ENCODE results near the gene CLBA1.
A peak's percentile ranks its signal among the peaks of the same experiment; 100 is the strongest.

CLBA1 gene

DNA sequence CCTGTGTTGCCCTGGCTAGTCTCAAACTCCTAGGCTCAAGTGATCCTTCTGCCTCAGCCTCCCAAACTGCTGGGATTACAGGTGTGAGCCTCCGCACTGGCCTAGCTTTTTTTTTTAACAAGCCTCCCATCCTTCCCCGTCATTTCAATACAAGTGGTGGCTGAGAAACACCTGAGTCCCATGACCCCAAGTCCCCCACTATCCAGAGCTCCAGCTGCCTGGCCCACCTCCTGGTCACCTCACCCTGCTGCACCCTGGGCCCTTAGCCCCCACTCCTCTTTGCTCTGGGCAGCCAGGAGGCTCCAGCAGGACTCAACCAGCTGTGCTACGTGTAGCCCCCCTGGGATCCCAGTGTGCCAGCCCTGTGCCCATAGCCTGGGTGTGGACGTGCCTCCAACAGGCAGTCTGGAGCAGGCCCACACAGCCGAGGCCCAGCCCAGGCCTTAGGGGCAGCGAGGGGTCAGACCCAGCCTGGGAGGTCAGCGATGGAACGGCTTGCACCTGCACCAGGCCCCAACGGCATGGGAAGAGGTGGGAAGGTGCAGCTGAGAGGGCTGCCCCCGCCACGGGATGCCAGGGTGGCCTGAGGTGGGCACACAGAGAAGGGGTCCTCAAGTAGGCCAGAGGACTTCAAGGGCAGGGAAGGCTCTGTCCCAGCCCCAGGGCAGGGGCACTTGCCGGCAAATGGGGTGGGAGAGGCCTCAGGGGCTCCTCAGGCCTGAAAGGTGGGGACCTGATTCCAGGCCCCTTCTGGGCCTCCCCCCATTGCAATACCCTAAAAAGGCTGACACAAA is 13.9 kb upstream of the CLBA1 start:
- Histone ChIP-seq H3K9me3 (ENCODE audit: insufficient read depth, low read depth, low read length) (no peaks in the 10 kb centered on the region), H3K4me3 (ENCODE audit: low read length) (no peak overlapping the region), H3K27me3 (ENCODE audit: insufficient read depth, low read length) (peaks cover 9% of the 10 kb centered on the region), H3K9ac (ENCODE audit: low read depth, low read length) (no peak overlapping the region), H3K27ac (ENCODE audit: low read depth, low read length) (no peak overlapping the region), H3K4me1 (ENCODE audit: insufficient read depth, low read length) (peaks cover 27% of the 10 kb centered on the region), H3K36me3 (ENCODE audit: insufficient read depth, low read length) (no peaks in the 10 kb centered on the region)
- 90% methylated on average over 12 of the region's 12 CpGs for WGBS

DNA sequence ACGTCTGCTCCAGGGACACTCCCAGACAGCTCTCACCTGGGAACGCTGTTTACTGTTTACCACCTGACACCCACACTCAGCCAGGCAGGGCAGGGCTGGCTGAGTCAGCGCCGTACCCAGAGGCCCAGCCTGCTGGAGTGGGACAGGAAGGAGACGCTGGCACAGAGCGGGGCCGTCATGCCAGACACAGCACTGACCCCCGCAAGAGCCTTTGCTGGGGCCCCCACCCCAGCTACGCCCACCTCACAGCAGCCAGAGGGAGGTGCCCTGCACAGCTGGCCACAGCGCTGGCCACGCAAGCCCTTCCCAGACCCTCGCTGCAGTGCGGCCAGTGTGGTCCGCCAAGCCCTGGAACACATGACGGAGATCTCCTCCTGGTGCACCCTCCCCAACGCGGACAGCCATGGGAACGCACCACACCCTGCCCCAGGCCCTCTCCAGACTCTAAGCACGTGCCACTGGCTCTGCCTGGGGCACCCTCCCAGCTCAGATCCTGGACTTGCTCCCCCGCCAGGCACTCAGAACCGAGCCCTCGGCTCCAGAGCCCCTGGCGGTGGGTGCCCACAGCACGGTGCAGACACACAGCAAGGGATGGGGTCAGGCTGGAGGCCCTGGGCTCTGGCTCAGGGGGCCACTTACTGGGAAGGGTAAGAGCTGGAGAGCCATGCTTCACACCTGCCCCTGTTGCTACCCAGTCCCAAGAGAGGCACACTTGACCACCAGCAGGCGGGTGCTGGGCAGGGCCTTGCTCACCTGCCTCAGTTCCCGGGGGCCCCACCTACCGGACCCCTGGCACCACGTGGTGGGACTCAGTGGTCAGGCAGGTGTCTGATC is 13.1 kb upstream of the CLBA1 start:
- no peak overlapping the region for H3K27ac ChIP-seq (ENCODE audit: low read depth, low read length)

DNA sequence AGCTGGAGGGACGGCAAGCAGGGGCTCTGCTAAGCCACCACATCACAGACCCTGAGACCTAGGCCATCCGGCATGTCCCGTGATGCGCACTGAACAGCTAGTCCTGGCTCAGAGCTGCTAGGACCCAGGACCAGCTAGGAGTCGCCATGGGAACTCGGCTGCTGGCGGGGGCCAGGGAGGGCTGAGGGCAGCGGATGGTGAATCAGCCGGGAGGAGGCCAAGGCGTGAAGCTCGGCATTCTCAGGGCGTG is 12.5 kb upstream of the CLBA1 start:
- H3K36me3 ChIP-seq (ENCODE audit: insufficient read depth, low read length) = no peaks in the 10 kb centered on the region
- H3K27me3 ChIP-seq (ENCODE audit: insufficient read depth, low read length) = peaks cover 18% of the 10 kb centered on the region
- no peak overlapping the region for H3K27ac ChIP-seq (ENCODE audit: low read depth, low read length)
- H3K9me3 ChIP-seq (ENCODE audit: insufficient read depth, low read depth, low read length) = no peaks in the 10 kb centered on the region
- no peak overlapping the region for H3K4me3 ChIP-seq (ENCODE audit: low read length)
- peaks cover 18% of the 10 kb centered on the region for H3K4me1 ChIP-seq (ENCODE audit: insufficient read depth, low read length)
- 57% methylated on average over 12 of the region's 12 CpGs for WGBS
- no peak overlapping the region; the same call in 1 of the 2 replicates for H3K9ac ChIP-seq (ENCODE audit: low read depth, low read length)

More for the DNA sequence above, 13.1 kb upstream of the CLBA1 start:
- H3K9ac ChIP-seq (ENCODE audit: low read depth, low read length) = no peak overlapping the region; the same call in 1 of the 2 replicates
- no peak overlapping the region for H3K4me3 ChIP-seq (ENCODE audit: low read length)
- peaks cover 13% of the 10 kb centered on the region for H3K27me3 ChIP-seq (ENCODE audit: insufficient read depth, low read length)
- WGBS = 85% methylated on average over 28 of the region's 28 CpGs
- no peaks in the 10 kb centered on the region for H3K36me3 ChIP-seq (ENCODE audit: insufficient read depth, low read length)
- H3K9me3 ChIP-seq (ENCODE audit: insufficient read depth, low read depth, low read length) = no peaks in the 10 kb centered on the region
- peaks cover 21% of the 10 kb centered on the region for H3K4me1 ChIP-seq (ENCODE audit: insufficient read depth, low read length)

DNA sequence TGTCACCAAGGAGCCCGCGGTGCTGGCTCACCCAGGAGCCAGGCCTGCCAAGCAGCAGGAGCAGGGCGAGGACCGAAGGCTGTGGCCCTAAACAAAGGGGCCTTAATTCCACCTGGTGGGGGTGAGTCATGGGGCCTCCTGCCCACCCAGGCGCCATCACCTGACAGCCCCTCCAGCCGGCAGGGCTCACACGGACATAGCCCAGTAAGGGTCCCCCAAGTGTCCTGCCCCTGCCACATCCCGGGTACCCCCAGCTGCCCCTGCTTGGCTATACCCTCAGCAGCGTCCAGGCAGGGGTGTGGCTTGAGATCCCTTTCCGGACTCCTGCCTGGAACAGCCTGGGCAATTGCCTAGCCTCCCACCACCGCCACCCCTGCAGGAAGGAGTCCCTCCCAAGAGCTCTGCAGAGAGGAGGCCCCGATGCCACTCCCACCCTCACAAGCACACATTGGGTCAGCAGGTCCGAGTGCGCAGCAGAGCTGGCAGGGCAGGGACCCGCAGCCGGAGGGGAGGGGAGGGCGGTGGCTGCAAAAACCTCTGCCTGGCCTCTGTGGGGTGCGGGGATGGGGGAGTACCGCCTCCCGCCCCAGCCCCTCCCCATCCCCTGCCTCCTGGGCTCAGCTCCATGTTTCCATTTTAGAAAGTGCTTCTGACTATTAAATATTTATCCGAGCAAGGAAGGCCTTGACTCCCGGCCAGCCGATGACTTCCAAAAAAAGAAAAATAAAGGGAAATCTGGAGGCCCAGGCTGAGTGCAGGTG is 12.0 kb upstream of the CLBA1 start:
- Histone ChIP-seq H3K4me3 (ENCODE audit: low read length) (no peak overlapping the region), H3K9ac (ENCODE audit: low read depth, low read length) (no peak overlapping the region), H3K4me1 (ENCODE audit: insufficient read depth, low read length) (peaks cover 13% of the 10 kb centered on the region), H3K9me3 (ENCODE audit: insufficient read depth, low read depth, low read length) (no peaks in the 10 kb centered on the region), H3K27ac (ENCODE audit: low read depth, low read length) (no peak overlapping the region), H3K27me3 (ENCODE audit: insufficient read depth, low read length) (peaks cover 20% of the 10 kb centered on the region), H3K36me3 (ENCODE audit: insufficient read depth, low read length) (no peaks in the 10 kb centered on the region)
- 37% methylated on average over 23 of the region's 23 CpGs for WGBS

DNA sequence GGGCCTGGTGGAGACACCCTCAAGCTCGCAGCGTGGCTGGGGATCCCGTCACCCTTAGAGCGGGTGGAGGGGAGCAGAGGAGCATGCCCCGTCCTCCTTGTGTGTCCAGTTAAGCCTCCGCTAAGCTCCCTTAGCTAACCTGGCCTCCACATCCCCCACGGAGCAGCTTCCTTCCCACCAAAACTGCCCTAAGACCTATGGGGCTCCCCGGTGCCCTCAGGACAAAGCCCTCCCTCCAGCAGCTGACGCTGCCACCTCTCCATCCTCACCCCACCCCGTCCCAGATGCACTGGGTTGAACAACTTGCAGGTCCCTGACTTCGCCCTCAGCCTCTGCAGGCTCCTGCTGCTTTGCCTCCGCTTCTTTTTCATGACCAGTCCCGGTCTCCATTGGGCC is 11.4 kb upstream of the CLBA1 start:
- Histone ChIP-seq H3K4me3 (ENCODE audit: low read length) (no peak overlapping the region), H3K9ac (ENCODE audit: low read depth, low read length) (no peak overlapping the region), H3K27ac (ENCODE audit: low read depth, low read length) (no peak overlapping the region), H3K4me1 (ENCODE audit: insufficient read depth, low read length) (peaks cover 15% of the 10 kb centered on the region; the same call in 1 of the 2 replicates), H3K9me3 (ENCODE audit: insufficient read depth, low read depth, low read length) (no peaks in the 10 kb centered on the region), H3K27me3 (ENCODE audit: insufficient read depth, low read length) (peaks cover 26% of the 10 kb centered on the region), H3K36me3 (ENCODE audit: insufficient read depth, low read length) (no peaks in the 10 kb centered on the region)
- WGBS = 78% methylated on average over 13 of the region's 13 CpGs

DNA sequence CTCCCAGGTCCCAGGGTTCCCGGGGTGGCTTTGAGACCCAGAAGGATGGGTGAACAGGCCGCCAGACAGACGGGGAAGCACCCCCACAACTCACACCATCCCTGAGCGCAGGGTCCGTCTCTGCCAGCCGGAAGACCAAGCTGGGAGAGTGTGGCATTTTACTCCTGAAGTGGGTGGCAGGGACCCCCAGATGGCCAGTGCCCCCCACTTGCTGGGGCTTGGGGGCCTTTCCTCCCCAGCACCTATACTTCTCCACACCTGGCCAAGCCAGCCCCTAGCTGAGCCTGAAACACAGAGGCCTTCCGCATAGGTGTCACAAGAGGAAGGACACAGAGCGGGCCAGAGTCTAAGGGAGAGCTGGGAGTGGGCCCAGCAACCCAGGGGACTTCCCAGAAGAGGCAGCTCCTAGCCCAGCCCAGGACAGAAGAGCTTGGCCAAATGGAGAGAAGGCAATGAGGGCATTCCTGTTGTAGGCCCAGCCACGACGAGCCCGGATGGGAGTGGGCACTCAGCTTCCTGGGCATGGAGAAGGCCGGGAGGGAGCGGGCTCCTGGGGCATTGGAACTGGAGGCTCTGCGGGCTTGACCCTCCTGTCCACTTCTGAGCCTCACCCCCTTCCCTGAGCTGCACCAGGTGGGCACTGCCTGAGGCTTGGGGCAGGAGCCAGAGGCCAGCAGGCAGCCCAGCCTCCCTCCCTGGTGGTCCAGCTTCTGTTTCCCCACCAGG is 10.8 kb upstream of the CLBA1 start:
- Histone ChIP-seq H3K27me3 (ENCODE audit: insufficient read depth, low read length) (peaks cover 33% of the 10 kb centered on the region), H3K9ac (ENCODE audit: low read depth, low read length) (no peak overlapping the region), H3K27ac (ENCODE audit: low read depth, low read length) (no peak overlapping the region), H3K4me3 (ENCODE audit: low read length) (no peak overlapping the region), H3K9me3 (ENCODE audit: insufficient read depth, low read depth, low read length) (no peaks in the 10 kb centered on the region), H3K36me3 (ENCODE audit: insufficient read depth, low read length) (no peaks in the 10 kb centered on the region), H3K4me1 (ENCODE audit: insufficient read depth, low read length) (peaks cover 13% of the 10 kb centered on the region; the same call in 1 of the 2 replicates)
- 93% methylated on average over 14 of the region's 14 CpGs for WGBS

DNA sequence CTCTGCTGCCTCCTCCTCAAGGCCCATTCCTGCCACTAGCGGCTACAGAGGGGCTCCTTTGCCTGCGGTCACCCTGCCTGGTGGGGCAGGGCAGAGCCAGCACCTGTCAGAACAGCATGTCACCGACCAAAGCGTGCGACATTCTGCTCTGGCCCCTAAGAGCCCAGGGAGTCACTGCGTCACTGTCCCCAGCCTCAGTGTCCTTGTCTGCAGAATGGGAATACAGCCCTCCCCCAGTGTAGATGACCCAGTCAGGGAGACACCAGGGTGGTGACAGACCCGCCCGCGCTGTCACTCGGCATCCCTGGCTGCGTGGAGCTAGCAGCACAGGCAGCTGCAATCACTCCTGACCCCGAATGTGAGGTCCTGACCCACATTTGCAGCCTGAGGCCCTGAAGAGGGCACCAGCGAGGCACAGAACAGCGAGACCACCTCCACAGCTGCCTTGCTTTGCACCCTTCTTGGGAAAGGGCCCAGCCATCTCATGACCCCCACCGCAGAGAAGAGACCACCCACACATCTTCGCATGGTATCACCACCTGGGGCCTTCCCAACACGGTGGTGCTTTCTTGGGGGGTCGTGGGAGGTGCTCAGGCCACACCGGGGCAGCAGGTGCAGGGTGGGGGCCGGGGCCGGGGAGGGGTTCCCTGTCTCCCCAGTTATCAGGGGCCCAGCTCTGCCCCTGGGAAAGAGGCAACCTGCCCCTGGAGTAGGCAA is 9.9 kb upstream of the CLBA1 start:
- H3K36me3 ChIP-seq (ENCODE audit: insufficient read depth, low read length) = no peaks in the 10 kb centered on the region
- no peak overlapping the region for H3K4me3 ChIP-seq (ENCODE audit: low read length)
- no peaks in the 10 kb centered on the region for H3K9me3 ChIP-seq (ENCODE audit: insufficient read depth, low read depth, low read length)
- WGBS = 66% methylated on average over 21 of the region's 21 CpGs
- H3K27ac ChIP-seq (ENCODE audit: low read depth, low read length) = no peak overlapping the region
- peaks cover 13% of the 10 kb centered on the region; the same call in 1 of the 2 replicates for H3K4me1 ChIP-seq (ENCODE audit: insufficient read depth, low read length)
- no peak overlapping the region for H3K9ac ChIP-seq (ENCODE audit: low read depth, low read length)
- H3K27me3 ChIP-seq (ENCODE audit: insufficient read depth, low read length) = peaks cover 41% of the 10 kb centered on the region

DNA sequence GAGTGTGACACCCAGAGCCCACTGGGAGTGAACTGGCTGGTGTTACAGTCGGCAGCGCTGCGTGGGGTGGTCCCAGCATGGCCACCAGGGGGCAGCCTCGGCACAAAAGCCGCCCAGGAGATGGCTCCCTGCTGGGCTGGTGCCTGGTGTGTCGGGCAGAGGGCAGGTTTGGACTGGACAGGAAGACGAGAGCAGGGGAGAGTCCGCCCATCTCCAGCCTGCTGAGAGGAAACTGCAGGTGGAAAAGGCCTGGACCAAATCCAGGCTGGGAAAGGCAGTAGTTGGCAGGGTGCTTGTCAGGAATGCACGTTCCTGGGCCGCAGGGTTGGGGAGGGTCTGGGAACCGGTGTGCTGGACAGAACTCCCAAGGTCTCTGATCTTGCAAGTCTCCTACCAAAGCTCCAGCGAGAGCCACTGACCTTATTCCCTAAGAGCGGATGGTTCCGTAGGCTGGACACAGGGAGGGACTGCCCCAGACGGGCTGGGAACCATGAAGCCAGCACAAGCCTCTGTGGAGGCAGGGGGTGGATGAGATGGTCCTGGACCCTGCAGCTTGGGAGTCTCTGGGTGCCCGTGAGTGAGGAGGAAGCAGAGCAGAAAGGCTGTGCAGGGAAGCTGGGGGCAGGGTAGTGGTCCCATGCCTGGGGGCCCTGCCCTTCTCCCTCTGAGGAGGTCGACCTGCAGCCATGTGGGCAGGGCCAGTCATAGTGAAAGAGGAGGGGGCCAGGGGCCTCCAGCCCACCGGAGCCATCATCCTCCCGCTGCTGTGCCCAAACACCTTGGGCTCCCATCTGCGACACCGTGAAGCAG is 9.2 kb upstream of the CLBA1 start:
- Histone ChIP-seq H3K4me3 (ENCODE audit: low read length) (no peak overlapping the region), H3K4me1 (ENCODE audit: insufficient read depth, low read length) (peaks cover 13% of the 10 kb centered on the region; the same call in 1 of the 2 replicates), H3K27me3 (ENCODE audit: insufficient read depth, low read length) (peaks cover 42% of the 10 kb centered on the region), H3K9me3 (ENCODE audit: insufficient read depth, low read depth, low read length) (no peaks in the 10 kb centered on the region), H3K27ac (ENCODE audit: low read depth, low read length) (no peak overlapping the region), H3K9ac (ENCODE audit: low read depth, low read length) (no peak overlapping the region), H3K36me3 (ENCODE audit: insufficient read depth, low read length) (no peaks in the 10 kb centered on the region)
- 57% methylated on average over 21 of the region's 21 CpGs for WGBS

DNA sequence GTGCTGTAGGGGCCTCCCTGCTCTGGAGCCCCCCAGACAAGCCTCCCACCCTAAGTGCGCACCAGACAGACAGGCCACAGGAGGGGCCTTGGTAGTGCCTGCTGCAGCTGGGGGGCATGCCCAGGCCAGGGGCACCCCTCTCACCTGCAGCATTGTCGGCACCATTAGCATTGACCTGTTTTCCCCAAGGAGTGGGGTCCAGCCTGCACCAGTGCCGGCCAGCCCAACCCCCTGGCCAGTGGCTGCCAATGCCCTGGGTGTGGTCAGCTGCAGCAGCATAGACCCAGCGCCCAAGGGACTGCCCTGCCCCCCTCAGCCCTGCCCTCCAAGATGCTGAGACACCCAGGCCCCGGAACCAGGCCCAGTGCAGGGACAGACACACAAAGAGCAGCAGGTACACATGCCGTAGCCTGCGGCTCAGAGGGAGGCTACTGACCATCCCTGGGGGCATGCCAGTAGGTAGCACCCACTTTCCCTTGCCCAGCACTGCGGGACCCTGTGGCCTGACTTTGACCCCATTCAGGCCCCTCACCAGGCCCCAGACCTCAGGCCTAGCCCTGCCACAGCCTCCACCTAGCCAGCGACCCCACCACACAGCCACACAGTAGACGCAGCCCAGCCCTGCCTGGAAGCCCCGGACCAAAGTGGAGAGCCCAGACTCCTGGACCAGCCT is 8.4 kb upstream of the CLBA1 start:
- 66% methylated on average over 11 of the region's 11 CpGs for WGBS
- Histone ChIP-seq H3K36me3 (ENCODE audit: insufficient read depth, low read length) (no peaks in the 10 kb centered on the region), H3K27me3 (ENCODE audit: insufficient read depth, low read length) (peaks cover 43% of the 10 kb centered on the region), H3K27ac (ENCODE audit: low read depth, low read length) (no peak overlapping the region), H3K9ac (ENCODE audit: low read depth, low read length) (no peak overlapping the region), H3K4me3 (ENCODE audit: low read length) (peak overlapping the region; percentile 45), H3K4me1 (ENCODE audit: insufficient read depth, low read length) (peaks cover 13% of the 10 kb centered on the region; the same call in 1 of the 2 replicates), H3K9me3 (ENCODE audit: insufficient read depth, low read depth, low read length) (no peaks in the 10 kb centered on the region)

Measured in HUES64 (cell line).